Right lobe of liver (tissue), 4 donors: ENCODE results near the gene SNX6.
"Not testable (repeated sequence)": the region's sequence is repeated elsewhere in the genome, so short reads cannot be mapped to it uniquely, and the experiment has no call there.

Source experiments
- POLR2A ChIP-seq: fragments of 450-650 bp; IDR thresholded peaks from one replicate; pipeline ENCODE4 v1.6.1; 2017; ENCODE audit warnings: antibody characterized with exemption, mild to moderate bottlenecking
- TF ChIP-seq, protein P1 (sequence below), 4 donors: fragments of 200-600 bp in 3 of 4; fragments of 450-650 bp in 1 of 4; IDR thresholded peaks; one replicate each; pipeline versions ENCODE4 v1.5.1 to v1.8.0; 2016 to 2022; ENCODE audit warnings: antibody characterized with exemption in 4 of 4, mild to moderate bottlenecking in 2 of 4
- donor health status: DM: no; HTN: no; CAD: no.
- donor health status: DM: no; HTN: no; CAD: no.
- donor health status: DM: no; HTN: yes; CAD: no.

- TF ChIP-seq, protein P1, sequence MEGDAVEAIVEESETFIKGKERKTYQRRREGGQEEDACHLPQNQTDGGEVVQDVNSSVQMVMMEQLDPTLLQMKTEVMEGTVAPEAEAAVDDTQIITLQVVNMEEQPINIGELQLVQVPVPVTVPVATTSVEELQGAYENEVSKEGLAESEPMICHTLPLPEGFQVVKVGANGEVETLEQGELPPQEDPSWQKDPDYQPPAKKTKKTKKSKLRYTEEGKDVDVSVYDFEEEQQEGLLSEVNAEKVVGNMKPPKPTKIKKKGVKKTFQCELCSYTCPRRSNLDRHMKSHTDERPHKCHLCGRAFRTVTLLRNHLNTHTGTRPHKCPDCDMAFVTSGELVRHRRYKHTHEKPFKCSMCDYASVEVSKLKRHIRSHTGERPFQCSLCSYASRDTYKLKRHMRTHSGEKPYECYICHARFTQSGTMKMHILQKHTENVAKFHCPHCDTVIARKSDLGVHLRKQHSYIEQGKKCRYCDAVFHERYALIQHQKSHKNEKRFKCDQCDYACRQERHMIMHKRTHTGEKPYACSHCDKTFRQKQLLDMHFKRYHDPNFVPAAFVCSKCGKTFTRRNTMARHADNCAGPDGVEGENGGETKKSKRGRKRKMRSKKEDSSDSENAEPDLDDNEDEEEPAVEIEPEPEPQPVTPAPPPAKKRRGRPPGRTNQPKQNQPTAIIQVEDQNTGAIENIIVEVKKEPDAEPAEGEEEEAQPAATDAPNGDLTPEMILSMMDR (IDR thresholded peaks at IDR 0.05): not testable (repeated sequence)
- TF ChIP-seq POLR2A: not testable (repeated sequence)
These were observed 82.8 kb downstream of the SNX6 start for GRCh38 chr14:34547136-34547520.
